ENCODE results near the gene HSPB2.
"Not testable (repeated sequence)": the region's sequence is repeated elsewhere in the genome, so short reads cannot be mapped to it uniquely, and the experiment has no call there.

HSPB2 gene

GRCh38 chr11:111912535-111912934 is at the start of gene HSPB2:
Gene HSPB2, plus strand, starts transcription at chr11:111912734. Its CDS starts 96 bp downstream, at chr11:111912830.
- no peak for DNase-seq (ENCODE audit: low read depth, low spot score)
- H3K27ac ChIP-seq (ENCODE audit: low read length): no peak within 1 kb of the TSS
- no peaks in the 10 kb centered on the region for H3K36me3 ChIP-seq (ENCODE audit: control insufficient read depth, insufficient read depth, low read length)
- H3K4me3 ChIP-seq (ENCODE audit: low read length): no peak within 1 kb of the TSS
- H3K27me3 ChIP-seq (ENCODE audit: control insufficient read depth, insufficient read depth, low read length): no peaks in the 10 kb centered on the region
- H3K9me3 ChIP-seq (ENCODE audit: control insufficient read depth, insufficient read depth, low read length): no peaks in the 10 kb centered on the region
- WGBS (ENCODE audit: insufficient coverage, insufficient read length): no CpG with 5 or more reads among the region's 26 CpGs
- peaks cover 8% of the 10 kb centered on the region for H3K4me1 ChIP-seq (ENCODE audit: control insufficient read depth, insufficient read depth, low read length)

GRCh38 chr11:111870113-111870512 is 42.4 kb upstream of the HSPB2 start:
- no CpG with 5 or more reads among the region's 1 CpG for WGBS (ENCODE audit: insufficient coverage, insufficient read length)
- DNase-seq (ENCODE audit: low read depth, low spot score): no peak
- Histone ChIP-seq H3K36me3 (ENCODE audit: control insufficient read depth, insufficient read depth, low read length) (no peaks in the 10 kb centered on the region), H3K9me3 (ENCODE audit: control insufficient read depth, insufficient read depth, low read length) (no peaks in the 10 kb centered on the region), H3K4me1 (ENCODE audit: control insufficient read depth, insufficient read depth, low read length) (no peaks in the 10 kb centered on the region), H3K27ac (ENCODE audit: low read length) (no peak overlapping the region), H3K27me3 (ENCODE audit: control insufficient read depth, insufficient read depth, low read length) (no peaks in the 10 kb centered on the region), H3K4me3 (ENCODE audit: low read length) (no peak overlapping the region)

GRCh38 chr11:111870522-111870885 is 42.0 kb upstream of the HSPB2 start:
- no peak for DNase-seq (ENCODE audit: low read depth, low spot score)
- Histone ChIP-seq H3K36me3 (ENCODE audit: control insufficient read depth, insufficient read depth, low read length) (no peaks in the 10 kb centered on the region), H3K9me3 (ENCODE audit: control insufficient read depth, insufficient read depth, low read length) (no peaks in the 10 kb centered on the region), H3K4me3 (ENCODE audit: low read length) (peak overlapping the region; percentile 95; the same call in 1 of the 2 replicates), H3K27me3 (ENCODE audit: control insufficient read depth, insufficient read depth, low read length) (no peaks in the 10 kb centered on the region), H3K27ac (ENCODE audit: low read length) (no peak overlapping the region), H3K4me1 (ENCODE audit: control insufficient read depth, insufficient read depth, low read length) (no peaks in the 10 kb centered on the region)

- DNase-seq (ENCODE audit: low read depth, low spot score): peak; percentile 58
- no peak within 1 kb of the TSS for H3K27ac ChIP-seq (ENCODE audit: low read length)
Observed at GRCh38 chr11:111870886-111871692, 41.4 kb upstream of the HSPB2 start, which contains the start of gene ALG9. Gene ALG9, minus strand, starts transcription at chr11:111871581. Its CDS starts 99 bp downstream, at chr11:111871482.

GRCh38 chr11:111871693-111872161 is 40.8 kb upstream of the HSPB2 start:
- peak overlapping the region; percentile 95; the same call in 1 of the 2 replicates for H3K4me3 ChIP-seq (ENCODE audit: low read length)
- no peak for DNase-seq (ENCODE audit: low read depth, low spot score)
- no peaks in the 10 kb centered on the region for H3K36me3 ChIP-seq (ENCODE audit: control insufficient read depth, insufficient read depth, low read length)
- no CpG with 5 or more reads among the region's 5 CpGs for WGBS (ENCODE audit: insufficient coverage, insufficient read length)
- H3K27me3 ChIP-seq (ENCODE audit: control insufficient read depth, insufficient read depth, low read length): no peaks in the 10 kb centered on the region
- H3K4me1 ChIP-seq (ENCODE audit: control insufficient read depth, insufficient read depth, low read length): no peaks in the 10 kb centered on the region
- H3K9me3 ChIP-seq (ENCODE audit: control insufficient read depth, insufficient read depth, low read length): no peaks in the 10 kb centered on the region
- H3K27ac ChIP-seq (ENCODE audit: low read length): no peak overlapping the region

More at GRCh38 chr11:111870886-111871692, 41.4 kb upstream of the HSPB2 start, which contains the start of gene ALG9:
- Histone ChIP-seq H3K27me3 (ENCODE audit: control insufficient read depth, insufficient read depth, low read length) (no peaks in the 10 kb centered on the region), H3K4me3 (ENCODE audit: low read length) (peak within 1 kb of the TSS; percentile 95), H3K9me3 (ENCODE audit: control insufficient read depth, insufficient read depth, low read length) (no peaks in the 10 kb centered on the region), H3K36me3 (ENCODE audit: control insufficient read depth, insufficient read depth, low read length) (no peaks in the 10 kb centered on the region), H3K4me1 (ENCODE audit: control insufficient read depth, insufficient read depth, low read length) (no peaks in the 10 kb centered on the region)
- no CpG with 5 or more reads among the region's 51 CpGs for WGBS (ENCODE audit: insufficient coverage, insufficient read length)

GRCh38 chr11:111878385-111878848 is 34.1 kb upstream of the HSPB2 start:
- H3K4me1 ChIP-seq (ENCODE audit: control insufficient read depth, insufficient read depth, low read length): no peaks in the 10 kb centered on the region
- H3K36me3 ChIP-seq (ENCODE audit: control insufficient read depth, insufficient read depth, low read length): no peaks in the 10 kb centered on the region
- WGBS (ENCODE audit: insufficient coverage, insufficient read length): no CpG with 5 or more reads among the region's 13 CpGs
- no peaks in the 10 kb centered on the region for H3K9me3 ChIP-seq (ENCODE audit: control insufficient read depth, insufficient read depth, low read length)
- H3K27ac ChIP-seq (ENCODE audit: low read length): no peak overlapping the region
- H3K4me3 ChIP-seq (ENCODE audit: low read length): peak overlapping the region; percentile 62; the same call in 1 of the 2 replicates
- H3K27me3 ChIP-seq (ENCODE audit: control insufficient read depth, insufficient read depth, low read length): no peaks in the 10 kb centered on the region
- DNase-seq (ENCODE audit: low read depth, low spot score): no peak

GRCh38 chr11:111878849-111879636 is 33.5 kb upstream of the HSPB2 start, which contains the start of the genes CFAP68 and FDXACB1:
Gene CFAP68, plus strand, starts transcription at chr11:111879541. Its CDS starts 20 bp downstream, at chr11:111879561.
Gene FDXACB1, minus strand, starts transcription at chr11:111879165. Its CDS starts 33 bp downstream, at chr11:111879132.
- peak; percentile 89 for DNase-seq (ENCODE audit: low read depth, low spot score)
- Histone ChIP-seq H3K4me1 (ENCODE audit: control insufficient read depth, insufficient read depth, low read length) (no peaks in the 10 kb centered on the region), H3K27ac (ENCODE audit: low read length) (no peak within 1 kb of the TSS), H3K4me3 (ENCODE audit: low read length) (peak within 1 kb of the TSS; percentile 62; the same call in 1 of the 2 replicates), H3K9me3 (ENCODE audit: control insufficient read depth, insufficient read depth, low read length) (no peaks in the 10 kb centered on the region), H3K36me3 (ENCODE audit: control insufficient read depth, insufficient read depth, low read length) (no peaks in the 10 kb centered on the region), H3K27me3 (ENCODE audit: control insufficient read depth, insufficient read depth, low read length) (no peaks in the 10 kb centered on the region)
- WGBS (ENCODE audit: insufficient coverage, insufficient read length): no CpG with 5 or more reads among the region's 55 CpGs

GRCh38 chr11:111879637-111879960 is 32.9 kb upstream of the HSPB2 start:
- WGBS (ENCODE audit: insufficient coverage, insufficient read length): no CpG with 5 or more reads among the region's 6 CpGs
- no peak for DNase-seq (ENCODE audit: low read depth, low spot score)
- H3K4me3 ChIP-seq (ENCODE audit: low read length): peak overlapping the region; percentile 56; the same call in 1 of the 2 replicates
- no peak overlapping the region for H3K27ac ChIP-seq (ENCODE audit: low read length)
- H3K9me3 ChIP-seq (ENCODE audit: control insufficient read depth, insufficient read depth, low read length): no peaks in the 10 kb centered on the region
- H3K27me3 ChIP-seq (ENCODE audit: control insufficient read depth, insufficient read depth, low read length): no peaks in the 10 kb centered on the region
- H3K4me1 ChIP-seq (ENCODE audit: control insufficient read depth, insufficient read depth, low read length): no peaks in the 10 kb centered on the region
- no peaks in the 10 kb centered on the region for H3K36me3 ChIP-seq (ENCODE audit: control insufficient read depth, insufficient read depth, low read length)

- H3K4me1 ChIP-seq (ENCODE audit: control insufficient read depth, insufficient read depth, low read length): no peaks in the 10 kb centered on the region
- no peak for DNase-seq (ENCODE audit: low read depth, low spot score)
- H3K9me3 ChIP-seq (ENCODE audit: control insufficient read depth, insufficient read depth, low read length): no peaks in the 10 kb centered on the region
- WGBS (ENCODE audit: insufficient coverage, insufficient read length): no CpG with 5 or more reads among the region's 5 CpGs
- no peaks in the 10 kb centered on the region for H3K36me3 ChIP-seq (ENCODE audit: control insufficient read depth, insufficient read depth, low read length)
- H3K4me3 ChIP-seq (ENCODE audit: low read length): no peak overlapping the region
- H3K27me3 ChIP-seq (ENCODE audit: control insufficient read depth, insufficient read depth, low read length): no peaks in the 10 kb centered on the region
- no peak overlapping the region for H3K27ac ChIP-seq (ENCODE audit: low read length)
Observed at GRCh38 chr11:111882202-111882601, 30.3 kb upstream of the HSPB2 start.

- WGBS (ENCODE audit: insufficient coverage, insufficient read length): no CpG with 5 or more reads among the region's 4 CpGs
- H3K4me3 ChIP-seq (ENCODE audit: low read length); H3K27me3 ChIP-seq (ENCODE audit: control insufficient read depth, insufficient read depth, low read length); H3K4me1 ChIP-seq (ENCODE audit: control insufficient read depth, insufficient read depth, low read length); DNase-seq (ENCODE audit: low read depth, low spot score); H3K27ac ChIP-seq (ENCODE audit: low read length); H3K9me3 ChIP-seq (ENCODE audit: control insufficient read depth, insufficient read depth, low read length); H3K36me3 ChIP-seq (ENCODE audit: control insufficient read depth, insufficient read depth, low read length): not testable (repeated sequence)
Observed at GRCh38 chr11:111885053-111885452, 27.5 kb upstream of the HSPB2 start.

Measured in iPS DF 6.9 (cell line).